B cell (primary cell): ENCODE results near the gene APBA3. TPM values are rescaled to one million over a fixed set of nuclear protein-coding genes. Genes with fewer than 3 reads are reported as not detected.

Experiments used
- ATAC-seq: fragments of 200-7000 bp; cut with Tn5 transposase; one replicate; pipeline ENCODE4 v1.10.0; 2021; ENCODE audit warnings: low read depth, mild to moderate bottlenecking, moderate number of reproducible peaks, moderate library complexity
- CTCF ChIA-PET: fragments of 350-600 bp; sonication (Branson Sonifier 250); formaldehyde crosslinking; loops from one replicate; lab custom pipeline; 2021; ENCODE audit warnings: antibody characterized with exemption, inconsistent platforms; lab: Charles Lee
- POLR2A ChIA-PET: fragments of 350-600 bp; sonication (Branson Sonifier 250); formaldehyde crosslinking; loops from one replicate; lab custom pipeline; 2021; ENCODE audit warnings: antibody characterized with exemption; lab: Charles Lee
- DNase-seq: peaks from one replicate; pipeline ENCODE4 v3.0.0; 2013
- H2AFZ ChIP-seq: 2 replicates; pipeline ENCODE4 v1.6.1; 2012; ENCODE audit warnings: mild to moderate bottlenecking, low read depth, low read length; ENCODE audit not compliant: insufficient read depth, poor library complexity, severe bottlenecking
- H3K27ac ChIP-seq, 2 donors: 1 replicate in 1 of 2; 2 replicates in 1 of 2; pipeline ENCODE4 v1.5.1; 2012 to 2013; ENCODE audit warnings: low read length in 2 of 2, mild to moderate bottlenecking in 2 of 2, moderate library complexity in 1 of 2
- H3K27me3 ChIP-seq, 4 experiments: fragments of 200-600 bp in 1 of 4; sonication (generic) in 1 of 4; replicated peaks in 1 of 4; 1 replicate in 2 of 4; 2 replicates in 2 of 4; pipeline versions ENCODE4 v1.6.1 to v1.7.0; 2013 to 2016; ENCODE audit warnings: low read length in 3 of 4, mild to moderate bottlenecking in 2 of 4, mixed read lengths in 1 of 4, moderate library complexity in 1 of 4; ENCODE audit not compliant: insufficient read depth in 4 of 4, control insufficient read depth in 3 of 4; ENCODE audit errors: control extremely low read depth in 1 of 4
- H3K36me3 ChIP-seq, 2 experiments: replicated peaks in 1 of 2; 1 replicate in 1 of 2; 2 replicates in 1 of 2; pipeline versions ENCODE4 v1.6.1 to v1.7.1; 2013; ENCODE audit warnings: low read length in 1 of 2; ENCODE audit not compliant: insufficient read depth in 2 of 2, control insufficient read depth in 1 of 2; ENCODE audit errors: control extremely low read depth in 1 of 2, extremely low read depth in 1 of 2
- H3K4me1 ChIP-seq, 2 donors: fragments of 200-600 bp in 1 of 2; sonication (generic) in 1 of 2; 1 replicate in 1 of 2; 2 replicates in 1 of 2; pipeline versions ENCODE4 v1.5.1 to v1.6.1; 2013 to 2017; ENCODE audit warnings: low read length in 2 of 2; ENCODE audit not compliant: control insufficient read depth in 2 of 2, insufficient read depth in 2 of 2
- H3K4me2 ChIP-seq: replicated peaks from 2 replicates; pipeline ENCODE3; 2012; ENCODE audit warnings: mild to moderate bottlenecking, low read depth, low read length; ENCODE audit not compliant: poor library complexity, severe bottlenecking
- H3K4me3 ChIP-seq, 5 experiments: fragments of 200-600 bp in 1 of 5; sonication (generic) in 1 of 5; 1 replicate in 3 of 5; 2 replicates in 2 of 5; pipeline versions ENCODE4 v1.5.1 to v1.7.0; 2011 to 2016; ENCODE audit warnings: low read length in 4 of 5, mild to moderate bottlenecking in 4 of 5, low read depth in 2 of 5, control low read depth in 1 of 5, moderate library complexity in 1 of 5; ENCODE audit not compliant: insufficient read depth in 1 of 5; ENCODE audit errors: control extremely low read depth in 1 of 5, extremely low read depth in 1 of 5
- H3K79me2 ChIP-seq: fragments of 200-600 bp; sonication (generic); one replicate; pipeline ENCODE4 v1.6.0; 2016; ENCODE audit warnings: low read length; ENCODE audit not compliant: control insufficient read depth, insufficient read depth
- H3K9ac ChIP-seq: fragments of 200-600 bp; sonication (generic); 2 replicates; pipeline ENCODE4 v1.6.1; 2017; ENCODE audit warnings: mild to moderate bottlenecking, low read length, moderate library complexity
- H3K9me3 ChIP-seq, 3 donors: one replicate each; pipeline versions ENCODE4 v1.6.1 to v1.7.1; 2013; ENCODE audit warnings: low read length in 2 of 3; ENCODE audit not compliant: control insufficient read depth in 2 of 3, insufficient read depth in 1 of 3; ENCODE audit errors: control extremely low read depth in 1 of 3
- H4K20me1 ChIP-seq: 2 replicates; pipeline ENCODE4 v1.6.0; 2012; ENCODE audit warnings: mild to moderate bottlenecking, low read length; ENCODE audit not compliant: insufficient read depth, control insufficient read depth, poor library complexity, severe bottlenecking
- H3K27ac Mint-ChIP-seq: one replicate; pipeline ENCODE4 v1.8.0; 2021; ENCODE audit warnings: mixed read lengths
- H3K27me3 Mint-ChIP-seq: one replicate; pipeline ENCODE4 v1.8.0; 2021; ENCODE audit warnings: mixed read lengths
- H3K4me1 Mint-ChIP-seq: one replicate; pipeline ENCODE4 v1.8.0; 2021; ENCODE audit warnings: mixed read lengths
- H3K4me3 Mint-ChIP-seq: one replicate; pipeline ENCODE4 v1.8.0; 2021; ENCODE audit warnings: mixed read lengths
- H3K9me3 Mint-ChIP-seq: one replicate; pipeline ENCODE4 v1.8.0; 2022; ENCODE audit warnings: mixed read lengths; ENCODE audit not compliant: insufficient read depth
- EZH2 ChIP-seq: IDR thresholded peaks from 2 replicates; pipeline ENCODE4 v1.6.1; 2012; ENCODE audit warnings: borderline replicate concordance, low read depth, mild to moderate bottlenecking, moderate library complexity, low read length; ENCODE audit not compliant: insufficient read depth, poor library complexity, severe bottlenecking
- WGBS: methylation state at CpG from one replicate; pipeline ENCODE4 v1.1.5; 2013; ENCODE audit warnings: missing lambda C conversion rate; ENCODE audit not compliant: insufficient coverage; 5-methylcytosine and 5-hydroxymethylcytosine counted together
- intact Hi-C: fragments of 100-400 bp; cut with micrococcal nuclease; formaldehyde crosslinking; loops from one replicate; pipeline ENCODE4 v1.10.0; 2022
- polyA plus RNA-seq: library from polyadenylated mRNA; depleted of rRNA; stranded (reverse); fragments of >200 nt; gene quantifications from 2 replicates; pipeline ENCODE4 v1.2.3, GENCODE V29; 2012
- total RNA-seq, 2 donors: library from RNA; stranded (reverse); fragments of 120-200 nt in 1 of 2; gene quantifications; 1 replicate in 1 of 2; 2 replicates in 1 of 2; pipeline versions ENCODE4 v1.2.3 to v1.2.4, GENCODE V29; 2013 to 2022
- TF ChIP-seq, protein P1 (sequence below): fragments of 200-600 bp; IDR thresholded peaks from one replicate; pipeline ENCODE4 v1.8.0; 2022; ENCODE audit warnings: antibody characterized with exemption, mild to moderate bottlenecking

APBA3 gene
- total and polyA plus RNA-seq, 2 donors (not counting 1 experiment from before 2014, with no cell fraction given), result 61.4 to 91.2 TPM

- WGBS, result 31% methylated on average over 35 of the region's 46 CpGs
- peaks cover 0 to 42% (median 21%) of the 10 kb centered on the region in 4 experiments for H3K27me3 ChIP-seq
- H3K9ac ChIP-seq, result peak overlapping the region; percentile 49
- POLR2A ChIA-PET, result interaction anchor here (1.2 kb wide), 1 partner anchor 164 kb away, joined by 5 read pairs; no protein-coding TSS in a partner anchor
- DNase-seq (peak; percentile 87), ATAC-seq (peak; percentile 97)
- H2AFZ ChIP-seq, result peak overlapping the region; percentile 54
- Mint-ChIP-seq H3K27me3 (peaks cover 21% of the 10 kb centered on the region), H3K9me3 (no peaks in the 10 kb centered on the region), H3K27ac (no peak overlapping the region), H3K4me3 (peak overlapping the region; percentile 73), H3K4me1 (peaks cover 11% of the 10 kb centered on the region)
- CTCF ChIA-PET, result interaction anchor here (1.1 kb wide), 1 partner anchor 101 kb away, joined by 3 read pairs; no protein-coding TSS in a partner anchor
- no peaks in the 10 kb centered on the region for H4K20me1 ChIP-seq
- intact Hi-C loops, result loop anchor here (1.0 kb wide), 1 partner anchor 40 kb away; the partner anchor contains the start of gene APBA3
- peak overlapping the region in 4 of 5 experiments; percentile 34 to 53 (median 48) for H3K4me3 ChIP-seq
- H3K9me3 ChIP-seq, result peaks cover 0 to 12% (median 0%) of the 10 kb centered on the region in 3 donors
- peaks cover 16 to 20% of the 10 kb centered on the region in 2 donors for H3K4me1 ChIP-seq
- H3K36me3 ChIP-seq, result no peaks in the 10 kb centered on the region
- peak overlapping the region; percentile 81 for H3K4me2 ChIP-seq
- H3K27ac ChIP-seq, result no peak overlapping the region
- no peaks in the 10 kb centered on the region for H3K79me2 ChIP-seq
- TF ChIP-seq, protein P1, sequence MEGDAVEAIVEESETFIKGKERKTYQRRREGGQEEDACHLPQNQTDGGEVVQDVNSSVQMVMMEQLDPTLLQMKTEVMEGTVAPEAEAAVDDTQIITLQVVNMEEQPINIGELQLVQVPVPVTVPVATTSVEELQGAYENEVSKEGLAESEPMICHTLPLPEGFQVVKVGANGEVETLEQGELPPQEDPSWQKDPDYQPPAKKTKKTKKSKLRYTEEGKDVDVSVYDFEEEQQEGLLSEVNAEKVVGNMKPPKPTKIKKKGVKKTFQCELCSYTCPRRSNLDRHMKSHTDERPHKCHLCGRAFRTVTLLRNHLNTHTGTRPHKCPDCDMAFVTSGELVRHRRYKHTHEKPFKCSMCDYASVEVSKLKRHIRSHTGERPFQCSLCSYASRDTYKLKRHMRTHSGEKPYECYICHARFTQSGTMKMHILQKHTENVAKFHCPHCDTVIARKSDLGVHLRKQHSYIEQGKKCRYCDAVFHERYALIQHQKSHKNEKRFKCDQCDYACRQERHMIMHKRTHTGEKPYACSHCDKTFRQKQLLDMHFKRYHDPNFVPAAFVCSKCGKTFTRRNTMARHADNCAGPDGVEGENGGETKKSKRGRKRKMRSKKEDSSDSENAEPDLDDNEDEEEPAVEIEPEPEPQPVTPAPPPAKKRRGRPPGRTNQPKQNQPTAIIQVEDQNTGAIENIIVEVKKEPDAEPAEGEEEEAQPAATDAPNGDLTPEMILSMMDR, result no peak
- TF ChIP-seq EZH2, result no peak
These were observed 40.2 kb downstream of the APBA3 start for GRCh38 chr19:3721131-3721886.
